A673 (cell line): Measurements from ENCODE around the gene HEBP2. TPM values are rescaled to one million over a fixed set of nuclear protein-coding genes. Genes with fewer than 3 reads are reported as not detected.
A peak's percentile ranks its signal among the peaks of the same experiment; 100 is the strongest.

Experiments used
- BruUV-seq: library from RNA; stranded (reverse); fragments of 400-500 nt; replicated peaks from 2 replicates; lab custom pipeline; 2021; lab: Mats Ljungman, UMichigan
- CTCF ChIA-PET: fragments of 300-600 bp; sonication (Branson Sonifier 250); formaldehyde crosslinking; loops from one replicate; lab custom pipeline; 2022; ENCODE audit warnings: antibody characterized with exemption; lab: Charles Lee
- POLR2A ChIA-PET: fragments of 300-600 bp; sonication (Branson Sonifier 250); formaldehyde crosslinking; loops from one replicate; lab custom pipeline; 2022; ENCODE audit warnings: antibody characterized with exemption; ENCODE audit not compliant: low non-redundant PET; lab: Charles Lee
- DNase-seq: peaks from one replicate; pipeline ENCODE4 v3.0.0-alpha.2; 2015; ENCODE audit warnings: low spot score
- H3K27ac ChIP-seq: fragments of 200-600 bp; sonication (generic); 2 replicates; pipeline ENCODE4 v1.5.1; 2016; ENCODE audit warnings: mixed run types, low read depth, mild to moderate bottlenecking, mixed read lengths, antibody characterized with exemption, low read length; ENCODE audit not compliant: poor library complexity, severe bottlenecking
- H3K27me3 ChIP-seq: fragments of 200-600 bp; sonication (generic); replicated peaks from 2 replicates; pipeline ENCODE4 v1.6.1; 2017; ENCODE audit warnings: mixed run types, low read depth, mild to moderate bottlenecking, mixed read lengths, antibody characterized with exemption, low read length; ENCODE audit not compliant: insufficient read depth, poor library complexity
- H3K36me3 ChIP-seq: fragments of 200-600 bp; sonication (generic); 2 replicates; pipeline ENCODE4 v1.6.1; 2016; ENCODE audit warnings: mixed run types, mild to moderate bottlenecking, mixed read lengths, antibody characterized with exemption, low read length; ENCODE audit not compliant: insufficient read depth, poor library complexity, severe bottlenecking
- H3K4me1 ChIP-seq: fragments of 200-600 bp; sonication (generic); 2 replicates; pipeline ENCODE4 v1.6.1; 2017; ENCODE audit warnings: mixed run types, mild to moderate bottlenecking, mixed read lengths, antibody characterized with exemption, low read length; ENCODE audit not compliant: insufficient read depth, poor library complexity, severe bottlenecking
- H3K4me3 ChIP-seq: fragments of 200-600 bp; sonication (generic); 2 replicates; pipeline ENCODE4 v1.5.1; 2016; ENCODE audit warnings: low read depth, mixed run types, mild to moderate bottlenecking, mixed read lengths, low read length; ENCODE audit not compliant: poor library complexity, severe bottlenecking
- H3K9me3 ChIP-seq: fragments of 200-600 bp; sonication (generic); 2 replicates; pipeline ENCODE4 v1.6.1; 2016; ENCODE audit warnings: mixed run types, low read depth, mild to moderate bottlenecking, mixed read lengths, antibody characterized with exemption, low read length; ENCODE audit not compliant: poor library complexity, severe bottlenecking
- EZH2 ChIP-seq: fragments of 200-600 bp; sonication (generic); IDR thresholded peaks from 2 replicates; pipeline ENCODE4 v1.6.1; 2017; ENCODE audit warnings: borderline replicate concordance, low read depth, mild to moderate bottlenecking, mixed read lengths, antibody characterized with exemption, low read length; ENCODE audit not compliant: poor library complexity, severe bottlenecking
- intact Hi-C: fragments of 100-400 bp; cut with micrococcal nuclease; formaldehyde crosslinking; loops from one replicate; pipeline ENCODE4 v1.10.0; 2022; ENCODE audit not compliant: unreplicated experiment
- total RNA-seq: library from RNA; stranded (reverse); gene quantifications from 2 replicates; pipeline ENCODE4 v1.2.3, GENCODE V29; 2021
- TF ChIP-seq, protein P1 (sequence below): fragments of 300-800, 200-600 bp; sonication (generic); conservative IDR thresholded peaks from 2 replicates; pipeline ENCODE4 v1.5.1; 2017; ENCODE audit warnings: low read depth, mild to moderate bottlenecking, antibody characterized with exemption, low read length, moderate library complexity, mixed read lengths

The HEBP2 gene
- total RNA-seq, 1 experiment from 2014 or later, result 8.7 TPM

DNA sequence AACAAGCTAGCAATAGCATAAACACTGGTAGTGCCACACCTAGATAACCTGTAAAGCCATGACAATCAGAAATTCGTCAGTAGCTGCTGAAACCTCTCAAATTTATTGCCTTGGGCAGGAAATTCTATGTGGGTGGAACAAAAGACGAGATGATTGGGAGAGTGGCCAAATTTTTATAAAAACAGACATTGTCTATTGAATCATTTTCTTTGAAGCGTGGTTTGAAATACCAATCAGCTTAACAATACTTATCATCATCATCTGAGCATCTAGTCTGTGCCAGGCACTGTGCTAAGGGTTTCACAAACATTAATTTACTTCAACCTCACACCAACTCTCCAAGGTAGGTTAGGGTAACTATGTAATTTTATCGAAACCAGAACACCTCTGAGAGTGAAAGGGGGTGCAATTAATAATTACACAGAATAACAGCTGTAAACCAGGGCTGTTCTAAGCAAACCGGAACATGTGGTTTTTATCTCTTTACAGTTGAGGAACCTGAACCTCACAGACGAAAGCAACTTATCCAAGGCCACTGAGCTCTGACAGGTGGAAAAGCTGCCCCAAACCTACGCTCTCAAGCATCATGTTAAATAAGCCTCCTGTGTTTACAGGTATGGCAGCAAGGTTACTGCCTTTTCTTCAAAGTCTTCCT, 51.9 kb downstream of the HEBP2 start:
- intact Hi-C loops, result no loop called here
- CTCF ChIA-PET, result no interaction called here
- Histone ChIP-seq H3K4me1 (peaks cover 20% of the 10 kb centered on the region), H3K27me3 (no peaks in the 10 kb centered on the region), H3K4me3 (no peak overlapping the region), H3K27ac (no peak overlapping the region), H3K9me3 (no peaks in the 10 kb centered on the region), H3K36me3 (no peaks in the 10 kb centered on the region)
- TF ChIP-seq, protein P1, sequence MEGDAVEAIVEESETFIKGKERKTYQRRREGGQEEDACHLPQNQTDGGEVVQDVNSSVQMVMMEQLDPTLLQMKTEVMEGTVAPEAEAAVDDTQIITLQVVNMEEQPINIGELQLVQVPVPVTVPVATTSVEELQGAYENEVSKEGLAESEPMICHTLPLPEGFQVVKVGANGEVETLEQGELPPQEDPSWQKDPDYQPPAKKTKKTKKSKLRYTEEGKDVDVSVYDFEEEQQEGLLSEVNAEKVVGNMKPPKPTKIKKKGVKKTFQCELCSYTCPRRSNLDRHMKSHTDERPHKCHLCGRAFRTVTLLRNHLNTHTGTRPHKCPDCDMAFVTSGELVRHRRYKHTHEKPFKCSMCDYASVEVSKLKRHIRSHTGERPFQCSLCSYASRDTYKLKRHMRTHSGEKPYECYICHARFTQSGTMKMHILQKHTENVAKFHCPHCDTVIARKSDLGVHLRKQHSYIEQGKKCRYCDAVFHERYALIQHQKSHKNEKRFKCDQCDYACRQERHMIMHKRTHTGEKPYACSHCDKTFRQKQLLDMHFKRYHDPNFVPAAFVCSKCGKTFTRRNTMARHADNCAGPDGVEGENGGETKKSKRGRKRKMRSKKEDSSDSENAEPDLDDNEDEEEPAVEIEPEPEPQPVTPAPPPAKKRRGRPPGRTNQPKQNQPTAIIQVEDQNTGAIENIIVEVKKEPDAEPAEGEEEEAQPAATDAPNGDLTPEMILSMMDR, result no peak
- TF ChIP-seq EZH2, result no peak
- BruUV-seq, result no TSS peak
- peak; percentile 23 for DNase-seq
- POLR2A ChIA-PET, result interaction anchor here (0.5 kb wide), 1 partner anchor 18 kb away, joined by 5 read pairs; no protein-coding TSS in a partner anchor

DNA sequence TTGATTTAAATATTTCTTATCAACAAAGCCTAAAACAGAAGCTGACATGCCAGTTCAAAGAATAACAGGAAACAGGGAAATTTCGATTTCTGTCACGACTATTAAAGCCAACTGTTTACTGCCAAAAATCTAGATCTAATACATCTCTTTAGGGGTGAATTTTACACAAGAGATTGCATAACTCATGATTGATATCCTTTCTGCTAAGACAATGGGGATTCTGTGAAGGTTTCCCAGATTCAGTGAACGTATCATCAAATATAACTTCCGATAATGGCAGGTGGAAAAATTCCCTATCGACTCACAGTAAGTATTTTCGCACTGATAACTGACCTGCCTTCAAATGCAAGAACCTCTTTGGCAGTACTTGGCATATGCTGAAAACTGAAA, 52.4 kb downstream of the HEBP2 start:
- Histone ChIP-seq H3K27ac (no peak overlapping the region), H3K9me3 (no peaks in the 10 kb centered on the region), H3K27me3 (no peaks in the 10 kb centered on the region), H3K4me1 (peaks cover 20% of the 10 kb centered on the region), H3K4me3 (no peak overlapping the region), H3K36me3 (no peaks in the 10 kb centered on the region)
- DNase-seq, result no peak
- BruUV-seq, result no TSS peak
- TF ChIP-seq, protein P1, result no peak
- no peak for TF ChIP-seq EZH2
- CTCF ChIA-PET, result no interaction called here
- intact Hi-C loops, result no loop called here
- POLR2A ChIA-PET, result no interaction called here

DNA sequence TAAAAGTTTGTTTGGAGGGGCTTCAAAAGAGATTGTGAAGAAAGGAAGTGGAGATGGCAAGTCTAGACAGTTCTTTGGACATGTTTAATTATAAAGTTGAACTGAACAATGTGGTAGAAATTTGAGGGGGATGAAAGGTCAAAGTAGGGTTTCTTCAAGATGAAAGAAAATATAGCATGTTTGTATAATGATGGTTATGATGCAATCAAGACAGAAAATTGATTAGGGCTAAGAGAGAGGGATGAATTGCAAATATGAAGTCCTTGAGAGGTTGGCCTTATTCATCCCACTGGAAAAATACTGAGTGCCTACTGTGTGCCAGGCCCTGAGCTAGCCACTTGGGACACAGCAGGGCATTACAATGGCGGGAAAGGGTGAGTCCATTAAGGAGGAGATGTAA, 57.6 kb downstream of the HEBP2 start:
- H3K36me3 ChIP-seq, result no peaks in the 10 kb centered on the region
- H3K4me3 ChIP-seq, result no peak overlapping the region
- DNase-seq, result no peak
- ChIA-PET CTCF (no interaction called here), POLR2A (no interaction called here)
- TF ChIP-seq, protein P1, result no peak
- no peak for TF ChIP-seq EZH2
- no TSS peak for BruUV-seq
- no peaks in the 10 kb centered on the region for H3K27me3 ChIP-seq
- intact Hi-C loops, result no loop called here
- H3K9me3 ChIP-seq, result no peaks in the 10 kb centered on the region
- H3K27ac ChIP-seq, result no peak overlapping the region
- no peaks in the 10 kb centered on the region for H3K4me1 ChIP-seq
